ENCODE measurements around the gene FYN.
A peak's percentile ranks its signal among the peaks of the same experiment; 100 is the strongest.
"Not testable (repeated sequence)": the region's sequence is repeated elsewhere in the genome, so short reads cannot be mapped to it uniquely, and the experiment has no call there.

FYN gene

GRCh38 chr6:111789598-111789997 lies 83.7 kb downstream of the FYN start:
- DNase-seq (no peak), ATAC-seq (no peak)

GRCh38 chr6:111788379-111789276 lies 84.6 kb downstream of the FYN start:
- no peak for DNase-seq
- peak; percentile 38 for ATAC-seq

GRCh38 chr6:111786151-111786550 lies 87.1 kb downstream of the FYN start:
- not testable (repeated sequence) for DNase-seq, ATAC-seq

DNA sequence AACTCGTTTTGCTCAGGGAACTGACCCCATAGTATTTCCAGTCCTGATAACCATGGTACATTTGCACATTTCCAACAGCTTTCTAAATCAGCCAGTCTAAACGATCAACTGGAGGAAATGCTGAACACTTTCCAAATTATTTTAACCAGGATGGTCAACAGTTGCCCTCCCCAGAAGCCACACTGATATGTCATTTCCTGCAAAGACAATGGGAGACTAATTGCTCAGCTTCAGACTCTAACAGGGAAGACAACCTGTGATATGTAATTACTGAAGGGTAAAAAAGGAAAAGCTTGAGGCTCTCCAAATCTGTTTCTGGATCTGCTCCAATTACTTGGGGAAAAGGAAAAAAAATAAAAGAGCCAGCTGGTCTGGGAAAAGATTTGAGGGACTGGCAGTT lies 88.8 kb downstream of the FYN start:
- ATAC-seq = no peak
- DNase-seq = no peak

DNA sequence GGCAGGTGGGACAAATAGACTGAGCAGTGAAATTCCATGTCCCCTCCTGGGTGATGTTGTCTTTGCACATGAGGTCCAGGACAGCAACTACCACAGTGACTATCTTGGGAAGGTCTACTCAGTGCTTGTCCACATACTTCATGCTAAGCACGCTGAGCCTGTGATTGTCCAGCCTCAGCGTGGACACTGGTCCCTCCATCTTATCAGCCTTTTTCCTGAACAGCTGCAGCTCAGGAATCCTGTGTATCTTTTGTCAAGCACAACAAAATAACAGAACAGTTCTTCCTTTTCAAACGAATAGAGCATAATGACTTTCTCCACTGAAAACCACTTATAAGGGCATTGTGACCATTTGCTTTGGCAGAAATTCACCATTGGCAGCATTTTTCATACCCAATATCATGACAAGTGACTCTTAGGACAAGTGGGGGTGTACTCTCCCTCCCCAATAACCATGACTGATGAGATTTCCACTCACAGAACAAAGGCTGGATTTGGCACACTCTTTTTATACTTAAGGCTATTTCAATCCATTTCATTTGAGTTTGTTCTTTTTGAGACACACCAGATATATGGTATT lies 90.3 kb downstream of the FYN start:
- ATAC-seq = no peak
- DNase-seq = no peak

GRCh38 chr6:111782192-111782809 lies 91.0 kb downstream of the FYN start:
- ATAC-seq = no peak
- DNase-seq = no peak

- ATAC-seq = no peak
- DNase-seq = no peak
Observed at GRCh38 chr6:111781041-111781708, 92.1 kb downstream of the FYN start.

DNA sequence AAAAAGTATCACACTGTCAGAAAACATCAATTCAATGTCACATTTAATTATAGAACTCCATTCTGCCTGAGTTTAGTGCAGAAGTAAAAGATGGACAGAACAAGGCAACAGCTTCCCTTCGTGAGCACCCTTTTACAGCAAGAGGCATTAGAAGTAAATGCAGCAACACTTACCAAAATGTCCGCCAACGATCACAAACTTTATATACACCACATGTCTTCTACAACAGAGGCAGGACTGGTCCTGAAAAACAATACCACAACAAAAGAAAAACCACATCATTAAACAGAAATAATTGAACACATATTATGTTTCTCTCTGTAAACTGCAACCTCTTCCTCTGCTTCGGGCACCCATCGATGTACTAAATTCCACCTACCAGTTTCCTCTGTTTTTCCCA lies 92.9 kb downstream of the FYN start:
- DNase-seq (no peak), ATAC-seq (no peak)

GRCh38 chr6:111779660-111780059 lies 93.6 kb downstream of the FYN start:
- no peak for DNase-seq
- no peak for ATAC-seq

- ATAC-seq (peak; percentile 52), DNase-seq (no peak)
Observed at GRCh38 chr6:111779031-111779430, 94.2 kb downstream of the FYN start.

DNA sequence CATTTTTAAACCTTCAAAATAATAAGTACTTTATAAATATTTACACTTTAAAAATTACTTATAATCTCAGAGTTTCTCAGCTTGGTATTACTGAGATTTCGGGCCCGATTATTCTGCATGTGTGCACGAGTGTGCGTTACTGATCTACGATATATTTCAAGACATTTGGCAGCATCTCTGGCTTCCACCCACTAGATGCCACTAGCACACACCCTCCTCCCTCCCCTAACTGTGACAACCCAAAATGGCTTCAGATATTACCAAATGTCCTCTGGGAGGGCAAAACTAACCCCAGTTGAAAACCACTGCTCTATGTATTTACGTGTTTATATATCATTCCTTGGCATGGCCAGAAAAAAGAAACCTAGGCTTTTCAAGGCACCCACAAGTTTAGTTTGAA lies 95.9 kb downstream of the FYN start:
- no peak for ATAC-seq
- DNase-seq = no peak

DNA sequence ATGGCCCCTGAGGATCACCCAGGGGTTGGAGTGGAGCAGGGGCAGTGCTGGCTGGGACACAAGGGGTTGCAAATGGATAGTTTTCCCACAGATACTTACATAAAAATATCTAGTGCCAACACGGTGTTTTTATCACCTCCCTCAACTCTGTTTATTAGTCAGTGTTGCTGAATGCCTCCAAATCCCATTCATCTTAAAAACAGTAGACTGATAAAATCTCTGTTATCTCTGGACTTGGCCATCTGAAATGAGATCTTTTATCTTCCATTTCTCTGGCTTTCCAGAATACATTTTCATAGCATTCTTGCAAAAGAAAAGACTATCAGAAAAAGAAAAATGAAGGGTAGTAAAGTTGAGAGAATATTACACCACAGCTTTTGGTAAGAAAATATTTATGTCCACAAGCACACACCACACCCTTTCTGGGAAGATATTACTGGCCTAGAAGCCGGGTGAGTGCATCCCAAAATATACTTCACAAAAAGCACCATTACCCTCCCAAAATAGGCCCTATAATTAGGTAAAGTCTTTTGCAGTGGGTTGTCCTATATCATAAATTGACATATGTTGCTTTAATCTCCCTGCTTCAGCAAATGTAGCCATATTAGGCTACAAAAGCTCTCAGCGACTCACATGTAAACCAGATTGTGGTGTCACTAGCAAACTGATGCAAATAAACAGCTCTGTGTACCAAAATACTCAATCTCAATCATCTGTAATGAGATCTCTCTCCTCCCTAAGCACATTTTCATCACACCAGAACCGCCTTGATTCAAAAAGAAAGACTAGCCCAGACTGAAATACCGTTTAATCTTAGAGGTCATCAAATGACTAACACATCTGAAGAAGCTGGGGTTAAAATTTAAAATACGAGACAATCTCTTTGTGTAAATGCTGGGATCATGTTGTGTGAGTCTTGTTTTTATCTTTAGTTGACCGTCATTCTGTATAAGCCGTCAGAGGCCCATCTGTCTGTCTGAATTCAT lies 96.7 kb downstream of the FYN start:
- no peak for DNase-seq
- peak; percentile 26 for ATAC-seq

DNA sequence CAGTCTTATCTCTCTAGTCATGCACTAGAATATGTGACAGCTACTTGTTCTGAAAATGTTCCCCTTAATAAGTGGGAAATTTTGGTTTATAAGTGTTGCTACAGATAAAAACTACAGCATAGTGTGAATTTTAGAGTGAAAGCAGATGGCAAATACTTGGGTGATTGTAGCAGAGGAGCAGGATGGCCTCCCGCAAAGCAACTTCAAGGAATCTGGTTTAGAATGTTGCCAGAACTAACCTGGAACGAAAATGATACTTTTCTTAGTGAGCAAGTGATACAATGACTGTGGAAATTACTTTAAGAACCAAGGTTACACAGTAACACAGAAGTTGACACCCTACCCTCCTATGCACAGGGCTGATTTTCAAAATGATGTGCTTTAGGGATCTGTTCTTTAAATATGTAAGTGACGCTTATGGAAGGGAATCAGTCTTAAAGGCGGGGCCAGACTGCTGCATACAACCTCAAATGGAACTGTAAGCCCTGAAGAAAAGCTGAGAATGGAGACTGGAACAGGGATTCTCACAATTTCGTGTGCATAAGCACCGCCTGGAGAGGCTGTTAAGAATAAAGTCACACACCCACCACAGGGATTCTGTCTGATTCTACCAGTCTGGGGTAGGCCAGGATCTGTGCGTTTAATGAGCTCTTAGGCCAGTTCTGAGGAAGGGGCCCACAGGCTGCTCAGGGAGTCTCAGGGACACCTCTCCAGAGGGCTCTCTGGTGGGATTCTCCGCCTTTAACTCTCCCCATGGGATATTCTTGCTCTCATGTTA lies 97.9 kb downstream of the FYN start:
- ATAC-seq (no peak), DNase-seq (no peak)

GRCh38 chr6:111774346-111774703 lies 98.9 kb downstream of the FYN start:
- ATAC-seq (no peak), DNase-seq (no peak)

DNA sequence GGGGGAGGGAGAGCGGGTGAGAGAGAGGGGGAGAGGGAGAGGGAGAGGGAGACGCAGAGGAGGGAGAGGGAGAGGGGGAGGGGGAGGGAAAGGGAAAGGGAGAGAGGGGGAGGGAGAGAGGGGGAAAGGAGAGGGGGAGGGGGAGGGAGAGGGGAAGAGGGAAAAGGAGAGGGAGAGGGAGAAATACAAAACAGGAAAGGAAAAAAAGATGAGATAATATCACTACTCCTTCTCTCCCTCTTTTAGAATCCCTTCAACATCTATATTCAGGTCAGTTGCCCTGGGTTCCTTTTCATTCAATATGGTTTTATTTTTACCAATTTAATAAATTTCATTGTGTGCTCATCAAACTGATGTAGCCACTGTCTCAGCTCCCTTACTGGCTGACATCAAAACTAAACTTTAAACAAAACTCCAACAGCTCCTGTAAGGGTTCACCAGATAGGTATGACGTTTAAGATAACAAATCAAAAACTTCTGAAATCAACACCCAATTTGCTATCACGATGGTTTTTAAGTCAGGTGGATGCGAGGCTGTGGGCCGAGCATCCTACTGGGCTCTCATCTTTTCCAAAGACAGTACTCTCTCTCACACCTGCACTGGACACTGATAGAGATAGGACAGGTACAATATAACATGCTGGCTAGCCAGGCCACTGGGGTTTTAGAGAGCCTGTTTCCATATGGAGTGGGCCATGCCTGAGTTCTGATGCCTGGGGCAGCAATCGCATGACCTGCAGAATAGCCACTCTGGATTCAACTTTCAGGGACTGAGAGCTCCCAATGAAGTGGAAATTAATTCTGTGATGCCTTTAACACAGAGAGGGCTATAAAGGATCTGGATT lies 99.5 kb downstream of the FYN start:
- ATAC-seq = no peak
- no peak for DNase-seq

GRCh38 chr6:111772381-111772780 lies 100.9 kb downstream of the FYN start:
- DNase-seq (no peak), ATAC-seq (no peak)

GRCh38 chr6:111771629-111772028 lies 101.6 kb downstream of the FYN start:
- ATAC-seq (no peak), DNase-seq (no peak)

GRCh38 chr6:111771094-111771432 lies 102.2 kb downstream of the FYN start:
- ATAC-seq = no peak
- DNase-seq = no peak

GRCh38 chr6:111770263-111771093 lies 102.8 kb downstream of the FYN start:
- ATAC-seq (peak; percentile 37), DNase-seq (no peak)
